Measurements from ENCODE around the gene LACRT.
A peak's percentile ranks its signal among the peaks of the same experiment; 100 is the strongest.

The LACRT gene

DNA sequence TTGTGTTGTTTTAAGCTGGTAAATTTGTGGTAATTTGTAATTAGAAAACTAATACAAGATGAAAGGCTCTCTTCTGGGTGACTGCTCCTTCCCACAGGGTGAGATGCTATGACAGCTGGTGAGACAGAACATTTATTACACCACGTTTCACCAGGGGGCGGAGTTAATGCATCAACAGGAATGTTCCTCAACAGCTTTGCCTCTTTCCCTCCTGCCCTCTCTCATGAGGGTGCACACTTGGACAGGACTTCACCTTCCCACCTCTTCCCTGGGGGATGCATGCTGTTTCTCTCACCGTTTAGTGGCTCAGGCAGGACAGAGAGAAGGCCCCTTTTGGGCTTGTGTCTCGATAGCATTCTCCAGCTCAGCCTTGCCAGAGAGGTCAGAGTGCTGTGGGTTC lies 32.9 kb downstream of the LACRT start:
- DNase-seq (ENCODE audit: low spot score): peak; percentile 50

DNA sequence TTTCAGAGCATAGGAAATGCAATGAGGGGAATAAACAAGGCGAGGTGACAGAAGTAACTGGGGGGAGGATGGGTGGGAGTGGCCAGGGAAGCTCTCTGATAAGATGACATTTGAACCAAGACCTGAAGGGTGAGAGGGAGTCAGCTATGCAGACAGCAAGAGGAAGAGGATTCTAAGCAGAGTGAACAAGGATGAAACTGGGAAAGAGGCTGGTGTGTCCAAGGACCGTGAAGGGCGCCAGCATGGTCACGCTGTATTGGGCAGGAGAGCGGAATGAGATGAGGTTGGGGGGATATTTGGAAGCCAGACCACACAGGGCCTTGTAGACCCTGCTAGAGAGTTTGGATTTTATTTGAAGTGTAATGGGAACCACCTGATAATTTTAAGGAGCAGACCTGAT lies 35.7 kb downstream of the LACRT start:
- no peak for DNase-seq (ENCODE audit: low spot score)

- peak; percentile 84 for DNase-seq (ENCODE audit: low spot score)
Measured at GRCh38 chr12:54596526-54596946, 38.2 kb downstream of the LACRT start.

DNA sequence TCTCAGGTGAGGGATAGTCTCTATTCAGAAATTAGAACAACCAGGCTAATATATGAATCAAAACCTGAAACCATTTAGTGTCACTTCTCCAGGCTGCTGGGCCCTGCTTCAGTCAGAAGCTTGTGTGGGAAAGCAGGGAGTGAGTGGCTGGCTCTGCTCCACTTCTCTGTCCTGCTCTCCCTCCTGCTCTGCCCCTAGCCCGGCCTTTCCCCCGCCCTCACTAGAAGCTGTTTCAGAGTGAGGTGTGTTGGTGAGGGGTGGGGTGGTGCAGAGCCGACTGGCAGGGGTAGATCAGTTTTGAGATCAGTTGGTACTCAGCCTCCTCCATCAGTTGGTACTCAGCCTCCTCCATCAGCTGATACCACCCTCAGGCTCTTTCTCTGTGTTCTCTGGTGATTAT lies 39.2 kb downstream of the LACRT start:
- DNase-seq (ENCODE audit: low spot score): no peak

DNA sequence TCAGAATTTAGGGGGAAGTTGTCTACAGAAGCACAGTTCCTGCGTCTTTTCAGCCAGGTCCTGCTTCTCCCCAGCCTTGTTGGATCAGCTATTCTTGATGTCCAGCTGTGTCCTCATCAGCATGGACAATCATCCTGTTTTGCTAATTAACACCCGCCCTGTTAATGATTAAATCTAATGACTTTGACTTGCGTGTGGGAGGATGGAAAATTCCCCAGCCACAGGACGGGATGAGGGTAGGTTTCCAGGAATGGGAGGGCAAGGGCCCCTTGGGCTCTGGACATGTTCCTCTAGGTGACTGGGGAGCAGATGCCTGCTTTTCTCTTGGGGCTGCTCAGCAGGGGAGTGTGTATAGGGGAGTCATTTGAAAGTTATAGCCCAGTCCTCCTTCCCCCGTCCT lies 41.0 kb downstream of the LACRT start:
- DNase-seq (ENCODE audit: low spot score): no peak

DNA sequence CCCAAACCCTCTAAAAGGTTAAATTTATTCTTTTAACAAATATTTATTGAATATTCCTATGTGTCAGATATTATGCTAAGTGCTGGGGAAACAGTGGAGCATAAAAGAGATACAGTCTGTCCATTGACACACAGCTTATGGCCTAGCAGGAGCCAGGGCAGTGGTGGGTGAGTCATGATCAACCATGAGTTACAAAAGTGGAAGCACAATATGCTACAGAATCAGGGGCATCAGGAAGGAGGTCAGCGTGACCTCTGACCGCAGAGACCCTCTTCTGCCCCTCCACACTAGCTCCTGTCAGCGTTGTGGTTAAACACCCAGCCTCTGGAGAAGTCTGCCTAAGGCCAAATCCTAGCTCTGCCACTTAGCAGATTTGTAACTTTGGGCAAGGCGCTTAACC lies 41.6 kb downstream of the LACRT start:
- DNase-seq (ENCODE audit: low spot score): no peak

GRCh38 chr12:54592316-54592715 lies 42.4 kb downstream of the LACRT start:
- DNase-seq (ENCODE audit: low spot score): no peak

- DNase-seq (ENCODE audit: low spot score): no peak
Measured at GRCh38 chr12:54590978-54591591, 43.6 kb downstream of the LACRT start.

- DNase-seq (ENCODE audit: low spot score): no peak
Measured at GRCh38 chr12:54589964-54590363, 44.7 kb downstream of the LACRT start.

- no peak for DNase-seq (ENCODE audit: low spot score)
Measured at GRCh38 chr12:54588890-54589267, 45.8 kb downstream of the LACRT start.

DNA sequence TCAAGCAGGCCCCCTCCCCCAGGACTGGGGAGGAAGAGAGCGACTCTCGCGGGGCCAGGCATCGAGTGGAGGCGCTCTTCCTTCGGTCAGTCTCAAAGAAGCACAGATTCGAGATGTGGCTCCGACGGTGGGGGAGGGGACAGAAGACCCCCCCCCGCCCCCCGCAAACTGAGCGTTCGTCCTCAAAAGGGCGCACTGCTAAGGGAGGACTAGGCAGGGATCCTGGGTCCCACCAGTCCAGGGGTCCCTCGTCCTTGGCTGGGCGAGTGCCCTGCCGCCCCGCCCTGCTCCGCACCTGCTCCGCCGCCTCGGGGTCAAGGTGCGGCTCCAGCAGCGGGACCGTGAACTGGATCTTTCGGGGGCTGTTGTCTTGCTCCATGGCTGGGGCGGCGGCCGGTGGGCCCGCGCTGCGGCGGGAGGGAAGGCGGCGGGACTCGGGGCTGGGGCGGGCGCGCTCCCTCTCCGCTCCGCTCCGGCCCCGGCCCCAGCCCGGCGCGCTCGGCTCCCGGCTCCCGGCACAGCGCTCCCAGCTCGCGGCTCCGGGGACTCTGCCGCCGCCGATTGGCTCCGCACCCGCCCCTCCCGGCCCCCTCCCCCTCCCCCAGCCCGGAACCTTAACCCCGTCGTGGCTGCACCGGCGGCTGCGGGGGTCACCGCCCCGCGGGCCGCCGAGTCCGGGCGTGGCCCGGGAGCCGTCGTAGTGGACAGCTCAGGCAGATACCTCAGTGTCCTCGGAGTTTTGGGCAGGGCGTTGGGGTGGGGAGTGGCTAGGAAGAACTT lies 46.4 kb downstream of the LACRT start, which contains the start of gene PPP1R1A:
TSS of gene PPP1R1A (minus strand) at position 550 of the 780 bp plus-strand sequence. CDS start at position 379, 171 bp downstream.
- DNase-seq (ENCODE audit: low spot score): no peak

DNA sequence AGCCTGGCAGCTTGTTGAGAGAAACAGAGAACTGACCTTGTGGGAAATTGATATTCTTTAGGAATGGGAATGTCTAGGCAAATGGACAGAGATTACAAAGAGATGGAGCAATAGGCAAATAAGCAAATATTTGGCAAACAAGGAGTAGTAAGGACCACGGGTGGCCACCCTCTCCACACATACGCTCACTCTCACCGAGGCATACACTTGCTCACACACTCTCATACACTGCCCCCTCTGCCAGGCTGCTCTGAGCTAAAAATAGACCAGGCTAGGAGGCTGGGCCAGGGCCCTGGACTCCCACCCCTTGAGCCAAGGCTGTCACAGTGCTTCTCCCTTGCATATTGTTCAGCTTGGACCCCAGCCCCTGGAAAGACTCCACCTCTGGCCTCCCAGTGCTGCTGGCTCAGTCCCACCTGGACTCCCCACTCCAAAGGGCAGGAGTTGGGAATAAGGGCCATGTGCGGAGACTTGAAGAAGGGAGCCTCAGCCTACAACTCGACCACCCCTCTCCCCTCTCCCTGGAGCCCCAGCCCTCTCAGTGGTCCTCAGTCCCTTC lies 47.3 kb downstream of the LACRT start:
- peak; percentile 76 for DNase-seq (ENCODE audit: low spot score)

- DNase-seq (ENCODE audit: low spot score): no peak
Measured at GRCh38 chr12:54586620-54587019, 48.1 kb downstream of the LACRT start.

GRCh38 chr12:54585243-54585642 lies 49.5 kb downstream of the LACRT start:
- DNase-seq (ENCODE audit: low spot score): no peak

GRCh38 chr12:54584128-54584527 lies 50.6 kb downstream of the LACRT start:
- DNase-seq (ENCODE audit: low spot score): no peak

GRCh38 chr12:54583726-54584125 lies 51.0 kb downstream of the LACRT start:
- no peak for DNase-seq (ENCODE audit: low spot score)

DNA sequence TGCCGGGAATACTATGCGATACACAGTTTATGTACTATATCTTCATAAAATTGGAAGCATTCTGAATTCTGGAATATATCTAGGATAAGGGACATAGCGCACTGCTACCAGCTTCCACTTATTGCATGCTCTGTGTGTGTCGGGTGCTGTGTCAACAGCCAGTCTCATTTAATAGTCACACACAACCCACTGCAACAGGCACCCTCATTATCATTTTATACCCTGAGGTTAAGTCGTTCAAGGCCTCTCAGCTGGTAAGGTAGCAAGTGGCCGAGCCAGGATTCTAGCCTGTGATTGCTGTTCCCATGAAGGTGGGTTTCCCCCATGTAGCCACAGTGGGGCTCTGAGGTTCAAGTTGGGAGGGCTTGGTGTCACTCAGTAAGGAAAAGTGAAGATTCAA lies 53.3 kb downstream of the LACRT start:
- no peak for DNase-seq (ENCODE audit: low spot score)

Data from cerebellar cortex (tissue), 1 donor.